Inflammatory macrophage treated with lipopolysaccharide for 4 hours (primary cell): ENCODE data around the gene UTP4.
A peak's percentile ranks its signal among the peaks of the same experiment; 100 is the strongest.

ENCODE experiments used
- DNase-seq: peaks from one replicate; pipeline ENCODE4 v3.0.0-alpha.2; 2020

UTP4 gene

DNA sequence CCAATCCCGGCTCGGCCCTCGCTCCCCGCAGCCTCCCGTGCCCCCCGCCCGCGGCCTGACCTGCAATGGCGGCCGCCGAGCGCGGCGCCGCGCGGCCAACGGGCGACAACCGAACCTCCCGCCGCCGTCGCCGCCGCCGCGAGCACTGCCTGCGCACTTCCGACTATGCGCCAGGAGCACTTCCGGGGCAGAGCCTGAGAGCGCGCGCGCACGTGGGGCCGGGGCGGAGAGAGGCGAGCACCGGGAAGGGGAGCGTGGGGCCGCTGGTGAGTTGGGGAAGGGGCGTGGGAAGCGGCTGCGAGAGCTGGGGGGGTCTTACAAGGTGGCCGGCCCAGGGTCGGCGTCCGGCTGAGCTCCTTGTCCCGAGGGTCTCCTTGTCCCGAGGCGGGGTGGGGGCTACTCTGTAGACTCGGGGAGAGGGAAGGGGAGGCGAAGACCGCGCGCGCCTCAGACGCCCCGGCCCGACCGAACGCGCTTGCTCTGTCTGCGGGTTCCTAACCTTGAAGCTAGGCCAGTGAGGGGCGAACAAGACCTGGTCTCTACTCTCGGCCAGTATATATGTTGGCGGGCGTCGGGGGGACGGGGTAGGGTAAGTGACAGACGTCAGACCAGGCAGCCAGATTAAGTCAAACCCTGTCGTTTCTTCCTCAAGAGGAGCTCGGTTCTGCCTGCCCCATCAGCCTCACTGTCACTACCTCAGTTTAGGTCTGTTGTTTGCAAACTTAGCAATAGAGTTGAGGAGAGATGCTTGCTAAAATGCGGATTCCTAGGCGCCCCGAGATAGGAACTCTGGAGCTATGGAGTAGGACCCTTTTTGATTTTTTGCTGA lies at the start of gene UTP4, which contains the start of gene CHTF8:
TSS of gene UTP4 (plus strand) at position 226 of the 829 bp plus-strand sequence. CDS start 811 bp downstream, outside the sequence.
TSS of gene CHTF8 (minus strand) at position 165 of the 829 bp plus-strand sequence. CDS start 11,130 bp downstream, outside the sequence.
- DNase-seq = peak; percentile 88

GRCh38 chr16:69083306-69083941 lies 49.0 kb upstream of the UTP4 start:
- DNase-seq = no peak

- no peak for DNase-seq
These were observed 48.2 kb upstream of the UTP4 start for GRCh38 chr16:69084289-69084688.

GRCh38 chr16:69085032-69085695 lies 47.3 kb upstream of the UTP4 start:
- no peak for DNase-seq

GRCh38 chr16:69087161-69087581 lies 45.3 kb upstream of the UTP4 start:
- no peak for DNase-seq

GRCh38 chr16:69088684-69089083 lies 43.8 kb upstream of the UTP4 start:
- no peak for DNase-seq

GRCh38 chr16:69089091-69089910 lies 43.1 kb upstream of the UTP4 start:
- DNase-seq = no peak

DNA sequence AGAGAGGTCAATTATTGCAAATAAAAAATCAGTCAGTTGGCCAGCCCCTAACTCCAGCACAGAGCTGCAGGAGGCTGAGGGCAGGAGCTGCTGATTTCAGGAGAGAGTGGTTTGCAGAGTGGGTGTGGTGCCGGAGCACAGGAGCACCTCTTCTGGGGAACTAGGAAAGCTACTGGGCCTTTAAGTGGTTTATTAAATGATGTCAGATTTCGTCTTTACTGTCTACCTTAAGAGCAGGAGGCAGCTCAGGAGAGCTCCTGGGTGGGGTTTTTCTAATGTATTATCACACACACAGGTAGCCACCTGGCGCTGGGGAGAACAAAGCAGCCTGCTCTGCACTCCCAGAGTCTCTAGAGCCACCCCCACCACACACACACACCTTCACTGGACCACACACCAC lies 38.5 kb upstream of the UTP4 start:
- no peak for DNase-seq

- DNase-seq = peak; percentile 43
These were observed 37.9 kb upstream of the UTP4 start for GRCh38 chr16:69094501-69094900.

DNA sequence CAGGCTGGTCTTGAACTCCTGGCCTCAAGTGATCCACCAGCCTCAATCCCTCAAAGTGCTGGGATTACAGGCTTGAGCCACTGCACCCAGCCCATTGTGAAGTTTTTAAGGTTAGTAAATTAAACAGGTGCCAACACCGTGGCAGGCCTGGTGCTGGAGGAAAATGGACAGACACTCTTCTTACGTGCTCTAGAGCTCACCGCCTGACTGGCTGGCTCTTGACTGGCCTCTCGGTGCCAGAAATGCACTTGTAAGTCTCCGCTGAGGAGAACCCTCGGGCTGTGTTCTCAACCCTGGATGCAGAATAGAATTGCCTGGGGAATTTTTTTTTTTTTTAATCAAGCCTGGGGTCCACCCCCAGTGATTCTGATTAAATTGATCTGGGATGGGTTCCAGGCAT lies 37.3 kb upstream of the UTP4 start:
- DNase-seq = no peak

GRCh38 chr16:69100071-69100691 lies 32.3 kb upstream of the UTP4 start:
- DNase-seq = no peak

DNA sequence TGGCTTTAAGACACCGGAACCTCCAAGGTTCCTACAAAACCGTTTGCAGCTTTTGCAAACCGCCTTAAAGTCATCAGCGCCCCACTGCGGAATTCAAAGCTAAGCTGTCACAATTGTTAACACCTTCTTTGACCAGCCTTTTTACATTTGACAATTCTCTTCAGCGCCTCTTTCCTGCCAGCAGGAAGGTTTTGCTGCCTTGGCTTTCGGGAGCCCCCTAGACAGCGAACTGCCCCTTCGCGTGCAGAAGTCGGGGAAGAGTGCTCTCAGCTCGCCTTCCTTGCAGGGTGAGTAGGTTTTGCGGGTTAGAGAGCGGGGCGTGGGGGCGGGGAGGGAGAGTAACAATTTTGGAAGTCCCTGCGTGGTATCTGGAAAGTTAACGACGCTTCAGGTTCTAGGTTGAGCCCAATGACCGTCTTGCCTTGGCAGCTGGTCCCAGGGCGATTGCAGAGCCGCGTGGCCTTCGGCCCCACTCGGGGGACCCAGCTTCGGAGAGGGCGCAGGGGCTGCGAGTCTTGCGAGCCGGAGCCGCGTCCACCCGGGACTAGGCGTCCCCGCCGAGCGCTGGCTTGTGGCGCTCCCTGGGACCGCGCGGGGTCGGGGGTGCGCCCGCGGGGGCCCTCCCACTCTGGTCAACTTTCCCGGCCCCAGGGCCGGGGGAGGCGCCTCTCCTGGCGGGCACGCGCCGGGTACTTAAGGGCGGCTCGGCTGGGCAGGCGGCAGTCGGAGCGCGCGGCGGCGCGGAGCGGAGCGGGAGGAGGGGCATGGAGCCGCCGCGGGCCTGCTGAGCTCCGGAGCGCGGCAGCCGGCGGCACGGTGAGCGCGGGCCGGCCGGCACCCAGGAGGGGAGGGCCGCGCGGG lies 26.7 kb upstream of the UTP4 start, which contains the start of gene HAS3:
TSS of gene HAS3 (plus strand) at position 153 of the 861 bp plus-strand sequence. CDS start 3,743 bp downstream, outside the sequence.
- peak; percentile 27 for DNase-seq

DNA sequence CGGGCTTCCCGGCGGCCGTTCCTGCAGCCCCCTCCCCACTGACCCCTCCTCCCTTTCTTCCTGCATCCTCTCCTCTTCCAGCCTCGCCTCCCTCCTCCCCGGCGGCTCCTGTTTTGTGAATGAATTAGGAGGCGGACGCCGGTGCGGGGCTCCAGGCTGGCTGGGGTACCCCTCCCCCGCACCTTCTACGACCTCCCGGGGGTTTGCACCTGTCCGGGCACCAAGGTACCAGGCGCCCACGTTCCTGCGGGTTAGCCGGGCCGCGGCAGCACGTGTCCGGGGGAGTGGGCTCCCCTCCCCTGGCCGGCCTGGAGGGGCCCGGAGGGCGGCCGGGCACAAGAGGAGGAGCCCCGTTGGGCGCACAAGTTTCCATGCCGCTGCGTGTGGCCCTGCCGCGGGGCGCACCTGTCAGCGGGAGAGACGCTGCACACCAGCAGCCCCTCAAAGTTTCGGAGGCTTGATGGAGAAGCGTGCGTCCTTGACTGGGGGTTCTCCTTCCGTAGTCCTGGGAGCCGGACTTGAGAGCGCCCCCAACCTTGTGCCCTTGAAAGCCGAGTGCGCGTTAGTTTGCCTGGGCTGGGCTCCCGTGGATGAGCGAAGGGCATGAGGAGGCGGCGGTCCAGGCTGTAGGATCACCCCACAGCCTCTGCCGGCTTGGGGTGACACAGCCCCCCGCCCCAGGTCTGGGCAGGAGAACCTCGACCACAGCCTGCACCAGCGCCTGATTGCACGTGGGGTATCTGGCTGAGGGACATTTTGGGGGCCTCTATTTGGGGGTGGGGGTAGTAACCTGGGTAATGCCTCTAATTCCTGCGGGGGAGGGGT lies 25.7 kb upstream of the UTP4 start:
- no peak for DNase-seq

- DNase-seq = no peak
These were observed 25.0 kb upstream of the UTP4 start for GRCh38 chr16:69107316-69107962.

- DNase-seq = no peak
These were observed 24.2 kb upstream of the UTP4 start for GRCh38 chr16:69108064-69108904.

DNA sequence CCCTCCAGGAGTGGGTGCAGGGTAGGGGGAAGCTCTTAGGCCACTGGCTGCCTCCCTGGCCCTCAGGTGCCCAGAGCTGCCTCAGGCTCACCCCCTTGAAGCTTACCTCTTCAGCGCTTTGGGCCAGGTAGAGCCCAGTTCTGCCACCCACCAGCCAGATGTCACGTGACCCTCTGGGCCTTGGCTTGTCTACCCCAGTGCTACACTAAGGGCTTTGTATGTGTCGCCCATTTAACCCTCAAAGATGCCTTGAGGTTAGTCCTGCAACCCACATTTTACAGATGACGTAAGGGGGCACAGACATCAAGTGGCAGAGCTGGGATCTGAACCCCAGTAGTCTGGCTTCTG lies 23.6 kb upstream of the UTP4 start:
- DNase-seq = no peak

DNA sequence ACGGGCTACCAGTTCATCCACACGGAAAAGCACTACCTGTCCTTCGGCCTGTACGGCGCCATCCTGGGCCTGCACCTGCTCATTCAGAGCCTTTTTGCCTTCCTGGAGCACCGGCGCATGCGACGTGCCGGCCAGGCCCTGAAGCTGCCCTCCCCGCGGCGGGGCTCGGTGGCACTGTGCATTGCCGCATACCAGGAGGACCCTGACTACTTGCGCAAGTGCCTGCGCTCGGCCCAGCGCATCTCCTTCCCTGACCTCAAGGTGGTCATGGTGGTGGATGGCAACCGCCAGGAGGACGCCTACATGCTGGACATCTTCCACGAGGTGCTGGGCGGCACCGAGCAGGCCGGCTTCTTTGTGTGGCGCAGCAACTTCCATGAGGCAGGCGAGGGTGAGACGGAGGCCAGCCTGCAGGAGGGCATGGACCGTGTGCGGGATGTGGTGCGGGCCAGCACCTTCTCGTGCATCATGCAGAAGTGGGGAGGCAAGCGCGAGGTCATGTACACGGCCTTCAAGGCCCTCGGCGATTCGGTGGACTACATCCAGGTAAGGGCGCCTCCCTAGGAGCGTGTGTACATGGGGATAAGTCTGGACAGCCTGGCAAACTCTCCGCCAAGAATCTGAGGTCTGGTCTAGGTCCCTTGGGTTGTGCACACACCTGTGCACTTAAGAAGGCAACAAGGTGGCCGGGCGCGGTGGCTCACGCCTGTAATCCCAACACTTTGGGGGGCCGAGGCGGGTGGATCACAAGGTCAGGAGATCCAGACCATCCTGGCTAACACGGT lies 22.8 kb upstream of the UTP4 start:
- DNase-seq = no peak

GRCh38 chr16:69110406-69110805 lies 22.0 kb upstream of the UTP4 start:
- no peak for DNase-seq
